DMS 273 (cell line): Measurements from ENCODE around the gene LEF1.
"Not testable (repeated sequence)": the region's sequence is repeated elsewhere in the genome, so short reads cannot be mapped to it uniquely, and the experiment has no call there.

Experiments
- DNase-seq: peaks from one replicate; lab custom pipeline; 2025; ENCODE audit not compliant: unreplicated experiment; lab: John Stamatoyannopoulos, UW

The LEF1 gene

DNA sequence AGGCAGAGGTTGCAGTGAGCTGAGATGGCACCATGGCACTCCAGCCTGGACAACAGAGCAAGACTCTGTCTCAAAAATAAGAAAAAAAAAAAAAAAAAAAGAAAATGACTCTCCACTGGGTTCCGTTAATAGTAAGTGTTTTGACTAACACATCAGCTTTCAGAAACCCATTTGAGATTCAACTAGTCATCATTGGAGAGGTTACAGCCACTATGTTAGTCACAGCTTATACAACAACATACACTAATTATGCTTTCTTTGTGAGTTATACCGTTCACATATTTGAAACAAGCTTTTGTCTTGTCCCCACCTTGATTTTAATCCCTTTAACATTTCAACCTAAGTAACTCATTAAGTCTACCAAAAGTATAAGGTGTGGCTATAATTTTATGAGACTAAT lies 130.8 kb downstream of the LEF1 start:
- DNase-seq, result no peak

- DNase-seq, result no peak
Observed at GRCh38 chr4:108036213-108036612, 132.5 kb downstream of the LEF1 start.

DNA sequence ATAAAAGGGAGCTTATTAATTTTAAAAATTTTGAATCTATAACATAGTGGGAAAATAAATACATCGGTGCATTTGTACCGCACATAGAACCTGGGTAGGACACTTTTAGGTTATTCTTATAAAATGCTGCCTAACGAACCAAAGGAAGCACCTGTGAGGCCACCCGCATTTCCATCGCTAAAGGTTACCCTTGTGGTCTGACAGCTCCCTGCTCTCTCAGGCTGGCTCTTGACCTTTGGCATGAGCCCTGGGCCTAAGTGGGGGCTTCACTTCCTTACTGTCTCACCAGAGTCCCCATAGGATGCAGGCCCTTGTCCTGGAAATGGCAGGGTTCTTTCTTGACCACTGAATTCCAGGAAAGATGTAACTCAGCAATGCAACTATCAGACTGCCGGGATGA lies 133.0 kb downstream of the LEF1 start:
- DNase-seq, result no peak

- no peak for DNase-seq
Observed at GRCh38 chr4:108034565-108034964, 134.2 kb downstream of the LEF1 start.

- no peak for DNase-seq
Observed at GRCh38 chr4:108033348-108033747, 135.4 kb downstream of the LEF1 start.

- no peak for DNase-seq
Observed at GRCh38 chr4:108031427-108032083, 137.2 kb downstream of the LEF1 start.

DNA sequence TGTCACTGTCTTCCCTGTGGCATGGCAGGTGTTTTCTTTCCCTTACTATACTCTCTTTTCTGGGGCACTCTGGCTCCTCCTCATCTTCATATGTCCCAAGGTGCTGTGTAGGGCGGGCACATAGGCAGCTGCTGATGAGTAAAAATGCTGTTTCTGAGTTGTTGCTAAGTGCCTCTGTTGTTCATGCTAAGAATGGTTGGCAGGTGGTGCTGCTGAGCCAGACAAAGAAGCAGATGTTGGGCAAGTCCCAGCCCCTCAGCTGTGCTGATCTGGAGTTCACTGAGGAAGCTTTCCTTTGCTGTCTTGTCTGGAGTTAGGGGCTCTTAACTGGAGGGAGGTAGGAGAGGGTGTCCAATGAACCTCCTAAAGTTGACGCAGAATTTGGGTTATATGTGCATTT lies 138.4 kb downstream of the LEF1 start:
- DNase-seq, result peak; percentile 62

DNA sequence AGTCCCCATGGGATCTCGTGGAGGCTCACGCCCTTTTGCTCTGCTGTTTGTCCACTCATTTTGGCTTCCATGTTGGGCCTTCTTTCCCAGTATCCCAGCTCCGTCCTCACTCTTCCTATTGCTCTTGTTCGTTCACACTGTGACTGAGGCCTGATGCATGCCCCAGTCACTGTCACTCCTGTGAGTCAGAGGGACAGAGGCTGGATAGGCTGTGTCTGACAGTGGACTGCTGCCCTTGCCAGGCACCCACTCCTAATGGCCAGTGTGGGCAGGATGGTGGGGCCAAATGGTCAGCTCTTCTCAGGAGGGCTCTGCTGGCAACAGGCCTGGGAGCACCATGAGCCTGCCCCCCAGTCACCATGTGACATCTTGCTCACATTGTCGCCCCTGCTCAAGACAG lies 139.0 kb downstream of the LEF1 start:
- DNase-seq, result no peak

GRCh38 chr4:108029016-108029720 lies 139.6 kb downstream of the LEF1 start:
- DNase-seq, result no peak

- no peak for DNase-seq
Observed at GRCh38 chr4:108024878-108025165, 143.9 kb downstream of the LEF1 start.

DNA sequence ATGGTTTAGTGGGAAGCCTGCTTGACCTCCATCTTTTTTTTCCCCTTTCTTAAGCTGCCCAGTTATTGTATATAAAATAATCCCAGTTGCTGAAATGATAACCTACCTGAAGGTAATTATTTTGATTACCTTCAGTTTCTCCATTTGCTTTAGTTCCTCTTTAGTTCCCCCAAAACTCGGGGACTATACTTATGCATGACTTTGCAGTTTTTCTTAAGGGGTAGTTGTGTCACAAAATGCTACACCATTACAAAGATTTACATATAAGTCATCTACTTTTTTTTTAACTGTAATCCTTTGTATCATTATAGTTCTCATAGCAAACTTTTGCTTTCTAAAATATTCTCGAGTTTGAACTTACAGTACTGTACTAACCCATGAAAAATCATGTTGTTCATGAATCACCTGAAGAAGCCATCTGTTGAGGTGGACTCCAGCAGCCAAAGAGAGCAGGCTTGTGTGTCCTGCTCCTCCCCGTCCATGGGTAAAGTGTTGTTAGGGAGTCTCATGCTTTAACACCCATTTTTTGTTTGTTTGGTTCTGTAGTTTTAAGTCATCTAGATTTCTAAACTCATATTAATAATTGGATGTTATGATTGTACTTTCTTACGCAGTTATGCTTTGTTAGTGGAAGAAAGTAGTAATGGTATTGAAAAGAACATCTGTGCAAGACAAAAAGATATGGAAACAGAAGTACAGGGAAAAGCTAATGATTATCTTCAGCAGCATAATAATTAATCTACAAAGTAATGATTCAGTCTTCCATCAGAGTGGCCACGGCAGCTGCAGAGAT lies 144.5 kb downstream of the LEF1 start:
- DNase-seq, result no peak

DNA sequence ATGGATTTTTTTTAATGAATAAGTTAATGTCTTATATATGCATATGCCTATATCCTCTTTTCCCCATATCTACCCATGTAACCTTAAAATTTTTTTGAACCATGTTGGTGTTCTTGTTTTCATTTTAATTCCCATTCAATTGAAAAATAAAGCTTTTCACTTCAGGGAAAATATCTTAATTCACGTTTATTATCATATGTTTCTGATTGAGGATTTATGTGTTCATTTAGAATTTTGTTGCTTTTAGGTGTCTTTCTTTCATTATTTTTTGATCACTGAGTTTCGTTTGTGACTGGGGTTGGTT lies 149.9 kb downstream of the LEF1 start:
- no peak for DNase-seq

GRCh38 chr4:108018040-108018883 lies 150.5 kb downstream of the LEF1 start:
- peak; percentile 82 for DNase-seq

DNA sequence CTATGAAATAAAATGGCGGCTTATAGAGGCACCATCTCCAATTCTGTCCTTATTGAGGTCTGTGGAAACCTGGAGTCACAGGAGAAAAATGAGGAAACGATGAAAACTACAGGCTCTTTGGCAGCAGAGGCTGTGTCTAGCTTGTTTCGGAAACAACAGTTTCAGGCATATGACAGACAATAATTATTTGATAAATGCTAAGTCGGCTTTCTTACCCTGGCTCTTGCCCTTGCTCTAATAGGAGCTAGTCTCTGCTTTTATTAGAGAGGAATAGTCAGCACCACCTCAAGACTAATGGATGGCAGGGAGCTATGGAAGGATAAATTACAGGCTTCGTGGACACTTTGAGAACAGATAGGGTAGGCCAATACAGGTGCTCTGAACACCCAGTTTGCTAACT lies 154.8 kb downstream of the LEF1 start:
- no peak for DNase-seq

GRCh38 chr4:108013327-108013726 lies 155.4 kb downstream of the LEF1 start:
- DNase-seq, result no peak

DNA sequence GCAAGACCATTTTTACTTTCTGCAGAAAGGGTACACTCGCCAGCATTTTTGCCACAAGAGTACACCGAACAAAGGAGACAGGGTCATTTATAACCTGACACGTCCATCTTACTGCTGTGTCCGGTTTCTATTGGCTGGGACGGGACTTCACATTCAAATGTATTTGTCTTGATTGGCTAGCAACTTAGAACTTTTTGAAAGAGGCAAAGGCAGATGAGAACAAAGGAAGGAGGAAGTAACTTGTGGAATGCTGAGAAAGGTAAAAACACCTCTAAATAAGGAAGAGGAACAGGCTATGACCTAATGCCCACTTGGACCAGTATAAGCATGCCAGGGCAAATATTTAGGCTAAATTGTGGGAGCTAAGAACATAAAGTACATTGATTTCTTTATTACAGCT lies 156.3 kb downstream of the LEF1 start:
- not testable (repeated sequence) for DNase-seq

GRCh38 chr4:108010167-108010566 lies 158.6 kb downstream of the LEF1 start:
- DNase-seq, result no peak

- DNase-seq, result no peak
Observed at GRCh38 chr4:108008721-108009120, 160.0 kb downstream of the LEF1 start.

GRCh38 chr4:108007984-108008383 lies 160.7 kb downstream of the LEF1 start:
- no peak for DNase-seq

DNA sequence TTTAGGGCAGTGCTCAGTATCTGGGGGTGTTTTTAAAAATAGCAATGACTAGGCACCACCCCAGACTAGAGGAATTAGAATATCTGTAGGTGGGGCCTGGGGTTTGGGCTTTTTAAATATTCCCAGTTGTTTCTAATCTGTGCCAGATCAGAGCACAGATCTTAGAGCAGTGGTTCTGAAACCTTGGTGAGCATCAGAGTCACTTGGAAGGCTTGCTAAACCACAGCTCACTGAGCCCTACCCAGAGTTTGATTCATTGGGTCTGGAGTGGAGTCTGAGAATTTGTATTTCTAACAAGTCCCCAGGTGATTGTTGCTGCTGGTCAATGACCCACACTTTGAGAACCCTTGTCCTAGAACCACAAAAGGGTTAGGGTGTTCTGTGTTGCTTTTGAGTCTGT lies 162.4 kb downstream of the LEF1 start:
- DNase-seq, result no peak

- DNase-seq, result no peak
Observed at GRCh38 chr4:108005807-108006206, 162.9 kb downstream of the LEF1 start.

DNA sequence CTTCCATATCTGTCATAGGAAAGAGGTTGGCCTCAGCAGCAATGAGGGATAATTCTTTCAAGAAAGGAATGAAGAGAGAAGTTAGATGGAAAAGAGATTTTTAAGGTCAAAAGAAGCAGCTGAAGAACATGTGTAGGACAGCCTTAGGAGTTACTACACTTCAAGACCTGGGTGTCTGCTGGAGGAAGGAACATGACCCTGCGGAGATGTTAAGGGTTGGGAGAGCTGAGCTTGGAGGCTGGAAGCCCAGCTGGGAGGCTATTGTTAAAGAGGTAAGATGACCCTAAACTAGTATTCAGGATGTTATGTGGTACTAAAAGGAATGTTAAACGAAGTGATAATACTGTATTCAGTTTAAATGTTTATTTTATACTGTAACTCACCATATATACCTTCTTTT lies 164.1 kb downstream of the LEF1 start:
- no peak for DNase-seq
